IMR-90 (cell line): Measurements from ENCODE around the gene YPEL3. TPM values are rescaled to one million over a fixed set of nuclear protein-coding genes. Genes with fewer than 3 reads are reported as not detected.
A peak's percentile ranks its signal among the peaks of the same experiment; 100 is the strongest.

Experiments used
- ATAC-seq: fragments of 200-7000 bp; cut with Tn5 transposase; 2 replicates; pipeline ENCODE4 v1.9.1; 2020; ENCODE audit warnings: low read depth, mild to moderate bottlenecking, moderate library complexity
- BruUV-seq: library from RNA; stranded (reverse); fragments of 400-500 nt; replicated peaks from 2 replicates; lab custom pipeline; 2021; lab: Mats Ljungman, UMichigan
- CTCF ChIA-PET: fragments of 300-600 bp; formaldehyde crosslinking; extraction: SDS; loops from one replicate; lab custom pipeline; 2021; ENCODE audit warnings: antibody characterized with exemption; lab: Yijun Ruan, JAX
- POLR2A ChIA-PET: fragments of 300-600 bp; sonication (Branson Sonifier 250); formaldehyde crosslinking; loops from one replicate; lab custom pipeline; 2022; ENCODE audit warnings: antibody characterized with exemption; ENCODE audit not compliant: unreplicated experiment; lab: Charles Lee
- DNase-seq: peaks from one replicate; pipeline ENCODE4 v3.0.0; 2013
- H2AFZ ChIP-seq: replicated peaks from 2 replicates; pipeline ENCODE3; 2013; ENCODE audit warnings: low read length, mild to moderate bottlenecking; ENCODE audit not compliant: poor library complexity
- H2AK5ac ChIP-seq: 2 replicates; pipeline ENCODE4 v1.6.1; 2013; ENCODE audit warnings: low read depth, low read length, inconsistent platforms
- H2AK9ac ChIP-seq: replicated peaks from 2 replicates; pipeline ENCODE3; 2013; ENCODE audit warnings: mild to moderate bottlenecking, low read depth, low read length, moderate library complexity; ENCODE audit not compliant: poor library complexity
- H2BK120ac ChIP-seq: 2 replicates; pipeline ENCODE4 v1.6.1; 2013; ENCODE audit warnings: low read depth, low read length, inconsistent platforms
- H2BK15ac ChIP-seq: 3 replicates; pipeline ENCODE4 v1.6.1; 2013; ENCODE audit warnings: low read depth, low read length, inconsistent platforms
- H2BK20ac ChIP-seq: 2 replicates; pipeline ENCODE4 v1.6.1; 2013; ENCODE audit warnings: low read depth, mild to moderate bottlenecking, inconsistent platforms, low read length, moderate library complexity
- H2BK5ac ChIP-seq: 2 replicates; pipeline ENCODE4 v1.6.1; 2013; ENCODE audit warnings: mild to moderate bottlenecking, low read depth, low read length, inconsistent platforms; ENCODE audit not compliant: poor library complexity, severe bottlenecking
- H3K14ac ChIP-seq: replicated peaks from 2 replicates; pipeline ENCODE4 v1.6.1; 2013; ENCODE audit warnings: low read depth, low read length, inconsistent platforms
- H3K18ac ChIP-seq: 2 replicates; pipeline ENCODE4 v1.6.1; 2013; ENCODE audit warnings: low read depth, low read length, control low read depth
- H3K23ac ChIP-seq: 2 replicates; pipeline ENCODE4 v1.6.1; 2013; ENCODE audit warnings: low read depth, low read length, inconsistent platforms
- H3K27ac ChIP-seq: 2 replicates; pipeline ENCODE4 v1.5.1; 2013; ENCODE audit warnings: mild to moderate bottlenecking, control low read depth, low read length; ENCODE audit not compliant: insufficient read depth
- H3K27me3 ChIP-seq: 2 replicates; pipeline ENCODE4 v1.6.1; 2013; ENCODE audit warnings: low read length; ENCODE audit not compliant: control insufficient read depth, insufficient read depth
- H3K36me3 ChIP-seq: 2 replicates; pipeline ENCODE4 v1.6.1; 2013; ENCODE audit warnings: low read length, mixed read lengths; ENCODE audit not compliant: control insufficient read depth, insufficient read depth
- H3K4ac ChIP-seq: 2 replicates; pipeline ENCODE4 v1.6.1; 2013; ENCODE audit warnings: low read depth, low read length, inconsistent platforms
- H3K4me1 ChIP-seq: 2 replicates; pipeline ENCODE4 v1.6.1; 2013; ENCODE audit warnings: low read length, mixed read lengths; ENCODE audit not compliant: control insufficient read depth, insufficient read depth
- H3K4me2 ChIP-seq: 2 replicates; pipeline ENCODE4 v1.6.1; 2013; ENCODE audit warnings: low read depth, mild to moderate bottlenecking, control low read depth, low read length, moderate library complexity
- H3K4me3 ChIP-seq: 2 replicates; pipeline ENCODE4 v1.5.1; 2013; ENCODE audit warnings: low read depth, mild to moderate bottlenecking, control low read depth, low read length, moderate library complexity; ENCODE audit not compliant: insufficient read depth
- H3K56ac ChIP-seq: 2 replicates; pipeline ENCODE4 v1.6.1; 2013; ENCODE audit warnings: low read length, inconsistent platforms; ENCODE audit not compliant: insufficient read depth; ENCODE audit errors: extremely low read depth
- H3K79me1 ChIP-seq, 2 experiments: 2 replicates each; pipeline ENCODE4 v1.6.1; 2013; ENCODE audit warnings: low read length in 2 of 2, inconsistent platforms in 1 of 2, low read depth in 1 of 2
- H3K9ac ChIP-seq: 2 replicates; pipeline ENCODE4 v1.6.1; 2013; ENCODE audit warnings: low read depth, low read length, control low read depth
- H3K9me1 ChIP-seq: 2 replicates; pipeline ENCODE4 v1.6.1; 2013; ENCODE audit warnings: low read length, inconsistent platforms; ENCODE audit not compliant: insufficient read depth
- H3K9me3 ChIP-seq: 2 replicates; pipeline ENCODE4 v1.6.1; 2013; ENCODE audit warnings: low read length; ENCODE audit not compliant: control insufficient read depth, insufficient read depth
- H4K20me1 ChIP-seq: 2 replicates; pipeline ENCODE4 v1.6.1; 2013; ENCODE audit warnings: low read length, inconsistent platforms; ENCODE audit not compliant: insufficient read depth
- H4K5ac ChIP-seq: 2 replicates; pipeline ENCODE4 v1.6.1; 2013; ENCODE audit warnings: mild to moderate bottlenecking, low read depth, low read length, control low read depth
- H4K8ac ChIP-seq, 2 experiments: 2 replicates each; pipeline ENCODE4 v1.6.1; 2013; ENCODE audit warnings: low read depth in 2 of 2, low read length in 2 of 2, control low read depth in 1 of 2, inconsistent platforms in 1 of 2
- H4K91ac ChIP-seq: 2 replicates; pipeline ENCODE4 v1.6.1; 2013; ENCODE audit warnings: low read depth, low read length, inconsistent platforms; ENCODE audit not compliant: insufficient read depth
- BHLHE40 ChIP-seq: fragments of 150-350 bp; IDR thresholded peaks from 2 replicates; pipeline ENCODE4 v1.6.1; 2016; ENCODE audit warnings: mild to moderate bottlenecking, low read depth, low read length
- CHD1 ChIP-seq: IDR thresholded peaks from 2 replicates; pipeline ENCODE4 v1.6.1; 2012; ENCODE audit warnings: low read depth, low read length, improper control_type of control experiment
- FOS ChIP-seq: fragments of 150-350 bp; IDR thresholded peaks from 2 replicates; pipeline ENCODE4 v1.6.1; 2016; ENCODE audit warnings: low read depth, low read length
- RAD21 ChIP-seq: IDR thresholded peaks from 2 replicates; pipeline ENCODE4 v1.6.1; 2012; ENCODE audit warnings: low read length, improper control_type of control experiment
- WGBS, 2 experiments: methylation state at CpG; one replicate each; pipeline versions ENCODE4 v1.1.5 to v1.1.7; 2013; ENCODE audit warnings: missing lambda C conversion rate in 2 of 2; ENCODE audit not compliant: insufficient read length in 1 of 2; ENCODE audit errors: extremely low coverage in 2 of 2; 5-methylcytosine and 5-hydroxymethylcytosine counted together
- dilution Hi-C: fragments of 300-500 bp; cut with HindIII; formaldehyde crosslinking; loops from one replicate; pipeline ENCODE4 v1.14.3; 2018; ENCODE audit warnings: low sequenced_read_pairs; ENCODE audit not compliant: unreplicated experiment
- in situ Hi-C: fragments of 300-500 bp; cut with MboI; formaldehyde crosslinking; loops from 3 replicates; pipeline ENCODE4 v1.14.3; 2019; ENCODE audit warnings: low sequenced_read_pairs, inconsistent platforms, mixed read lengths
- intact Hi-C: fragments of 100-400 bp; cut with micrococcal nuclease; formaldehyde crosslinking; loops from 2 replicates; pipeline ENCODE4 v1.10.0; 2022
- polyA plus RNA-seq, 3 experiments: library from polyadenylated mRNA; depleted of rRNA; stranded (reverse); fragments of >200 nt; gene quantifications; 2 replicates each; pipeline ENCODE4 v1.2.3, GENCODE V29; 2012; ENCODE audit warnings: low replicate concordance in 1 of 3
- total RNA-seq: library from RNA; depleted of rRNA; stranded (reverse); fragments of >200 nt; gene quantifications from 2 replicates; pipeline ENCODE4 v1.2.3, GENCODE V29; 2012
- TF ChIP-seq, protein P1 (sequence below): conservative IDR thresholded peaks from 2 replicates; pipeline ENCODE4 v1.5.1; 2012; ENCODE audit warnings: mild to moderate bottlenecking, low read depth, low read length, improper control_type of control experiment

YPEL3 gene
- total and polyA plus RNA-seq, 2 of the 4 experiments (the other 2 are of a cell fraction), result 1.1 to 25.6 TPM

DNA sequence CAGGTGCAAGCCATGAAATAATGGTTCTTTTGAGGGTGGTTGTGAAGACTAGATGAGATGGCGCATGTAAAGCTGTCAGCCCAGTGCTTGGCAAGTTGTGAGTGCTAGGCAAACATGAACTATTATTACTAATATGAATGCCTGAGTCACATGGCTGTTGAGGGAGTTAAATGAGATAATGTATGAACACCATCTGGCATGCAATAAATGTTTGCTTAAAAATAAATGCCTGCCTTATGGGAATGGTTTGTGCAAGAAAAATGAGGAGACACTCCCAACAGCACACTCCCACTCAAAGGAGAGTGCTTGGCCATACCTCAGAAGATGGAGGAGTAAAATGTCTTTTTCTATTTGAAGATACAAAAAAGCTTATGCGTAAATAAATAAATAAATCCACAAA lies 23.4 kb upstream of the YPEL3 start:
- dilution Hi-C loops, result no loop called here
- Histone ChIP-seq H3K79me1 (peaks cover 0 to 18% of the 10 kb centered on the region in 2 experiments; a peak in 2 of 4 replicates), H2AFZ (no peak overlapping the region), H3K9ac (no peak overlapping the region), H4K91ac (no peak overlapping the region), H3K23ac (no peak overlapping the region), H3K4me2 (no peak overlapping the region), H3K9me1 (peaks cover 5% of the 10 kb centered on the region; the same call in 1 of the 2 replicates), H4K5ac (no peak overlapping the region), H3K14ac (no peak overlapping the region), H3K9me3 (no peaks in the 10 kb centered on the region), H3K36me3 (peaks cover 39% of the 10 kb centered on the region), H2BK20ac (no peak overlapping the region), H3K4me1 (peaks cover 11% of the 10 kb centered on the region), H3K56ac (no peak overlapping the region), H3K4ac (no peak overlapping the region), H2AK5ac (no peak overlapping the region), H3K27ac (no peak overlapping the region), H4K20me1 (no peaks in the 10 kb centered on the region), H3K18ac (no peak overlapping the region), H2BK15ac (no peak overlapping the region), H4K8ac (no peak overlapping the region), H3K4me3 (no peak overlapping the region), H2BK5ac (no peak overlapping the region), H2BK120ac (no peak overlapping the region), H2AK9ac (no peak overlapping the region), H3K27me3 (no peaks in the 10 kb centered on the region)
- ChIA-PET POLR2A (no interaction called here), CTCF (no interaction called here)
- intact Hi-C loops, result no loop called here
- ATAC-seq (no peak), DNase-seq (peak; percentile 13)
- BruUV-seq, result no TSS peak
- in situ Hi-C loops, result no loop called here
- no CpG with 5 or more reads among the region's 2 CpGs for WGBS, 2 experiments
- TF ChIP-seq BHLHE40 (no peak), CHD1 (no peak), RAD21 (no peak), FOS (no peak)
- TF ChIP-seq, protein P1, sequence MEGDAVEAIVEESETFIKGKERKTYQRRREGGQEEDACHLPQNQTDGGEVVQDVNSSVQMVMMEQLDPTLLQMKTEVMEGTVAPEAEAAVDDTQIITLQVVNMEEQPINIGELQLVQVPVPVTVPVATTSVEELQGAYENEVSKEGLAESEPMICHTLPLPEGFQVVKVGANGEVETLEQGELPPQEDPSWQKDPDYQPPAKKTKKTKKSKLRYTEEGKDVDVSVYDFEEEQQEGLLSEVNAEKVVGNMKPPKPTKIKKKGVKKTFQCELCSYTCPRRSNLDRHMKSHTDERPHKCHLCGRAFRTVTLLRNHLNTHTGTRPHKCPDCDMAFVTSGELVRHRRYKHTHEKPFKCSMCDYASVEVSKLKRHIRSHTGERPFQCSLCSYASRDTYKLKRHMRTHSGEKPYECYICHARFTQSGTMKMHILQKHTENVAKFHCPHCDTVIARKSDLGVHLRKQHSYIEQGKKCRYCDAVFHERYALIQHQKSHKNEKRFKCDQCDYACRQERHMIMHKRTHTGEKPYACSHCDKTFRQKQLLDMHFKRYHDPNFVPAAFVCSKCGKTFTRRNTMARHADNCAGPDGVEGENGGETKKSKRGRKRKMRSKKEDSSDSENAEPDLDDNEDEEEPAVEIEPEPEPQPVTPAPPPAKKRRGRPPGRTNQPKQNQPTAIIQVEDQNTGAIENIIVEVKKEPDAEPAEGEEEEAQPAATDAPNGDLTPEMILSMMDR, result no peak
